ENCODE data around the gene SLC25A1.
"Not testable (repeated sequence)": the region's sequence is repeated elsewhere in the genome, so short reads cannot be mapped to it uniquely, and the experiment has no call there.

Gene SLC25A1

DNA sequence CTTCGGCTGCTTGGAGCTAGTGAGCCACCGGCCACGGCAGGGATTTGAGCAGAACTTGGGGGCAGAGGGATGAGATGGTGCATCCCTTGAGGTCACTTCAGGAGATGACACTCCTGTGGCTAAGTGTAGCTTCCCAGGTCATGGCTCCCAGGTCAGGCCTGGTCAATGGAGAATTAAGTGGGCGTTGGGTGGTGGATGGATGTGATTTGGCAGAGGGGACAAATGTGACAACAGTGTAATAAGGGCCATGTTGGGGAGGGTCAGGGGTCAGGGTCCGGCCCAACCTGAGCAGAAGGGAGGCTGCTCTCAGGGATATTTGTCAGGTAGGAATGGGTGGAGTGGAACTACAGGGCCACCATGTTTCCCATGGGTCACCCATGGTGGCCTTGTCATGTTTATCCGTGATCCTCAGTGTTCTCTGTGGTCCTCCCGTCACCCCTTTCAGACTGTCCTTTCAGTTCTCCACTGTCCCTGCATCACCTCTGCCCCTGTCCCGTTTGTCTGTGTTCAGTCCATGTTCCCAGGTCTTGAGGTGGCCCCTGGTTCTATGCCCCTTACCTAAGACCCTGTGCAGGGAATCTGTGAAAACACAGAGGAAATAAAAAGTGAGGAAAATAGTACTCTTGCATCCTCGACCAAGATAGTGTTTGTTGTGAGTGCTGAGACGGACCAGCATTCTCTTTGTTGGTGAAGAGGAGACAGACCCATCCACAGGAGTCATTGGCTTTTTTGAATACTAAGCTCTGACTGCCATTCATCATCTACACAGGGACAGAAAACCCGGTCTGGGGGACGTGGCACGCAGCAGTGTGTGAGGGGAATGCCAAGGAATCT, 6.1 kb downstream of the SLC25A1 start:
- intact Hi-C loops (cut with micrococcal nuclease): no loop called here
- H3K27ac Mint-ChIP-seq: peak overlapping the region; percentile 93
- H3K9me3 Mint-ChIP-seq: no peaks in the 10 kb centered on the region
- peak overlapping the region; percentile 98 for H3K4me3 Mint-ChIP-seq
- peaks cover 37% of the 10 kb centered on the region for H3K36me3 Mint-ChIP-seq (ENCODE audit: low read depth)
- H3K27me3 Mint-ChIP-seq: peaks cover 35% of the 10 kb centered on the region
- peaks cover 81% of the 10 kb centered on the region for H3K4me1 Mint-ChIP-seq (ENCODE audit: low read depth)

DNA sequence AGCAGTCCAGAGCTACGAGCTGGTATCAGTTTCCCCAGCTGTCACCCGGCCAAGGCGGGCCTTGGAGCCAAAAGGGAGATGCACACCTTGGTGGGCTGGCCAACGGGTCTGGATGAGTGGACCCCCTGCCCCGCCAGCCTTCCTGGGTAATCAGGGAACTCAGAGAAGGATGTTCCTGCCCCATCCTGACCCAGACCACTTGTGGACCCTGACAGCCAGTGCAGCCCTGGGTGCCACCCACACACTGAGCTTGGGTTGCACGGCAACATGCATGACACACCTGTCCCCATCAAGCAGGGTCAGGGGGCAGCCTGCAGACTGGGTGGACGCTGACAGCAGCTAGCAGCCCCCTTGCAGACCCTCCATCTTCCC, 8.6 kb downstream of the SLC25A1 start:
- no peak overlapping the region for H3K27ac Mint-ChIP-seq
- no peaks in the 10 kb centered on the region for H3K9me3 Mint-ChIP-seq
- no peak overlapping the region for H3K4me3 Mint-ChIP-seq
- H3K27me3 Mint-ChIP-seq: peaks cover 52% of the 10 kb centered on the region
- H3K36me3 Mint-ChIP-seq (ENCODE audit: low read depth): peaks cover 15% of the 10 kb centered on the region
- intact Hi-C loops (cut with micrococcal nuclease): no loop called here
- peaks cover 57% of the 10 kb centered on the region for H3K4me1 Mint-ChIP-seq (ENCODE audit: low read depth)

DNA sequence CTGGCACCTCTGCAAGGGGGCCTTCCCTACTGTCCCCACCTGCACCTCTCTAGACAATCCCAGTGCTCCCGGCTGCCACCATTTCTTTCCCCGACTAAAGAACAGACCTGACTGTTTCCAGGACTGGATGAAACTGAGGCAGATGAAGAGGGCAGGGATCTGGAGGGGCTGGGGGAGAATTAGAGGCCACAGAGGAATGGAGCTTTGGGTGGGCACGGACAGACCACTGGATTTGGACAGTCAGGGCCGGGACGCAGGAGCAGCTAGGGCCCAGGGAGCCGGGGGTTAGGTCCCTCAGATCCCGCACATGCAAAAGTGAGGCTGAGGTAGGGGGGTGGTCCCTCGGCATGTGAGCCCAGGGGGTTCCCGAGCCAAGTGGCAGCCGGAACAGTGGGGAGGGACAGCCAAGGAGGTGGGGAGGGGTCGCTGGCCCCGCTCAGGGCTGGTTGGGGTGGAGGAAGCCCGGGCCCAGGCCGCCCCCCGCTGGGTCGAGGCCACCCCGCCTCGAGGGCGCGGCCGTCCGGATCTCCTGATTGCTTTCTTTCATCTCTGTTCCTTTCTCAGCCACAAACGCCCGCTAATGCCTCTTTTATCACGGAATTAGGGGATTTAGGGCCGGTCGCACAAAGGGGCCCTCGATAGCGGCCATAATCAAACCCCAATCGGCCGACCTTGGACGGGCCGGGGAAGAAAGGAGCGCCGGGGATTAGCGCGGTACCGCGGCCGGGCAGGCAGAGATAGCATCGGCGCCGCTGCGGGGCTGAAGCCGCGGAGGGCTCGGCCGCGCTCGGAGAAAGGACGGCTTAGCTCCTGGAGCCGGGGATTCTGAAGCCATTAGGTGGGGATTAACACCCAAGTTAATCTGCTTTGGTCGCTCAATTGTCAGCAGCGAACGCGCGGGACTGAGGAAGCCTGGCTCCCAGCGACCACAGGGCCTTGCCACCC, 9.3 kb downstream of the SLC25A1 start:
- peaks cover 15% of the 10 kb centered on the region for H3K36me3 Mint-ChIP-seq (ENCODE audit: low read depth)
- H3K4me3 Mint-ChIP-seq: no peak overlapping the region
- H3K9me3 Mint-ChIP-seq: no peaks in the 10 kb centered on the region
- intact Hi-C loops (cut with micrococcal nuclease): no loop called here
- H3K27me3 Mint-ChIP-seq: peaks cover 56% of the 10 kb centered on the region
- no peak overlapping the region for H3K27ac Mint-ChIP-seq
- peaks cover 51% of the 10 kb centered on the region for H3K4me1 Mint-ChIP-seq (ENCODE audit: low read depth)

DNA sequence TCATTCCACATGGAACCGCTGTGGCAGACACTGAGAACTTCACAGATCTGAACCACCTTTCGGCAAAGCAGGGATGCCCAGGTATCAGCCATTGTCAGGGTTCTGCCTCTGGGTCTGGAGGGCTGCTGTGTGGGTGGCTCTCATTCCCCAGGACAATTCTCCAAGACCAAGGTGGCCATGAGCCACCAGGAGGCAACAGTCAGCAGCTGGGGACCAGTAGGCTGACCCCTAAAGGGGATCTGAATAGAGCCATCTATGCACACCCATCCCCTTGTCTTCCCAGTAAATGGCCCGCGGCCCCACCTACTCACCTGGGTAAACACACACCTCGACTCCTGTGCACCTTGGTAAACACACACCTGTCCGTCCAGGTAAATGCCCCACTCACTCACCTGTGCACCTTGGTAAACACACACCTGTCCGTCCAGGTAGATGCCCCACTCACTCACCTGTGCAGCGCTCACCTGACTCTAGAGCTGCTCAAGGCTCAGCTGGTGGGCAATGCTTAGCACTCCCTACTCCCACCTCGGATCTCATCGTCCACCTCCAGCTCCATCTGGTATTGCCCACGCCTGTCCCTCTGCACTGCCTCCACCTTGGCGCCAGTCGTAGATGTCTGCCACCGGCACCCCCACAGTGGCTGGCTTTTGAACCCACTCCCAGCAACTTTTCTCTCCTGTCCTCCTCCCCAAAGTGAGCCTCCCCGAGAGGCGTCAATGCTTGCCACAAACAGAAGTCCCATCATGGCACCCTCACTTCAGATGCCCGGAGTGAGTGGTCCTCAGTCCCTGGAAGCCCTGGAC, 10.2 kb downstream of the SLC25A1 start:
- no peaks in the 10 kb centered on the region for H3K9me3 Mint-ChIP-seq
- H3K36me3 Mint-ChIP-seq (ENCODE audit: low read depth): peaks cover 15% of the 10 kb centered on the region
- H3K27me3 Mint-ChIP-seq: peaks cover 56% of the 10 kb centered on the region
- intact Hi-C loops (cut with micrococcal nuclease): no loop called here
- H3K4me3 Mint-ChIP-seq: no peak overlapping the region
- no peak overlapping the region for H3K27ac Mint-ChIP-seq
- H3K4me1 Mint-ChIP-seq (ENCODE audit: low read depth): peaks cover 41% of the 10 kb centered on the region

DNA sequence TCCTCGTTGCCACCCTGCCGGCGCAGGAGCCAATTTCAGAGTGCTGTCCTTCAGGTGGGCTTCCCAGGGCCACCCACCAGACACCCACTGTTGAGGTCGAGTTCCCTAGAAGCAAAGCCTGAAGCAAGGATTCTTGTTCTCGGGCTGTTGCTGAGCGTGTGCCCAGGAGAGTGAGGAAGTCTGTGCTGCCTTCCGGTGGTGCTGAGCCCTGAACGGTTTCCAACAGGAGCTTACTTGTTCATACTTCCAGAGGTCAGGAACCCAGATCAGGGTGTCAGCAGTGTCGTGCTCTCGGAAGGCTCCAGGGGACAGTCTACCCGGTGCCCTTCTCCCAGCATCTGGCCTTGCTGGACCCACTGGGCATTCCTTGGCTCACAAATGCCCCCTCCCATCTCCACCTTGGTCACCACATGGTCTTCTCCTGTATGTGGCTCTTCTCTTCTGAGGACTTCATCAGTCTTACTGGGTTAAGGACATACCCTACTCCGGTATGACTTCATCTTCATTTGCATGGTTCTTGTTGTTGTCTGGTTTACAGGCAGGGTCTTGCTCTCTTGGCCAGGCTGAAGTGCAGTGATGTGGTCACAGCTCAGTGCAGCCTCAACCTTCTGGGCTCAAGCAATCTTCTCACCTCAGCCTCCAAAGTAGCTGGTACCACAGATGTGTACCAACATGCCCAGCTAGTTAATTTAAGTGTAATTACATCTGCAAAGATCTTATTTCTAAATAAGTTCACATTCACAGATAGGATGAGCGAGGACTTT, 11.2 kb downstream of the SLC25A1 start:
- H3K4me3 Mint-ChIP-seq: no peak overlapping the region
- H3K9me3 Mint-ChIP-seq: no peaks in the 10 kb centered on the region
- H3K36me3 Mint-ChIP-seq (ENCODE audit: low read depth): peaks cover 15% of the 10 kb centered on the region
- intact Hi-C loops (cut with micrococcal nuclease): no loop called here
- peaks cover 56% of the 10 kb centered on the region for H3K27me3 Mint-ChIP-seq
- H3K27ac Mint-ChIP-seq: no peak overlapping the region
- peaks cover 31% of the 10 kb centered on the region for H3K4me1 Mint-ChIP-seq (ENCODE audit: low read depth)

DNA sequence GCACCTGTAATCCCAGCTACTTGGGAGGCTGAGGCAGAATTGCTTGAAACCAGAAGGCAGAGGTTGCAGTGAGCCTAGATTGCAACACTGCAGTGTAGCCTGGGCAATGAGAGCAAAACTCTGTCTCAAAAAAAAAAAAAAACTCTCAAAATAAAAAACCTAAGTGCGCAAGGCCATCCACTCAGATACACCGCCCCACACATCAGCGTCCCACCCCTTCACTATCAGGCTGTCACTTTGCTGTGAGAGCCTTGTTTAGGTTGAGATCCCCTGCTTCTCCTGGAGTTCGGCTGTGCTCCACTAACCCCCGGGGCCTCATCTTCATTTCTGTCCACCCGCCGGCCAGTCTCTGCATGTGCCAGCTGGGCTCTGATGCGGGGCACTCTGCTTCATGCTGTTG, 12.1 kb downstream of the SLC25A1 start:
- H3K27ac Mint-ChIP-seq: no peak overlapping the region
- peaks cover 56% of the 10 kb centered on the region for H3K27me3 Mint-ChIP-seq

DNA sequence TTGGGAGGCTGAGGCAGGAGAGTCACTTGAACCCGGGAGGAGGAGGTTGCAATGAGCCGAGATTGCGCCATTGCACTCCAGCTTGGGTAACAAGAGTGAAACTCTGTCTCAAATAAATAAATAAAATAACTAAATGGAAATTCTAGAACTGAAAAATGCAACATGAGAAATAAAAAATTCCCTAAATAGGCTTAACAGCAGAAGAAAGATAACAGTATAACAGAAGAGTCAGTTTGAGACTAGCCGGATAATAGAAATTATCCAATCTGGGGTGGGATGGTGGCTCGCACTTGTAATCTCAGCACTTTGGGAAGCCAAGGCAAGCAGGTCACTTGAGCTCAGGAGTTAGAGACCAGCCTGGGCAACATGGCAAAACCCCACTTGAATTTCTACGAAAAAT, 14.1 kb downstream of the SLC25A1 start:
- Mint-ChIP-seq H3K27ac (no peak overlapping the region), H3K27me3 (peaks cover 41% of the 10 kb centered on the region), H3K4me1 (ENCODE audit: low read depth) (peaks cover 15% of the 10 kb centered on the region), H3K36me3 (ENCODE audit: low read depth) (no peaks in the 10 kb centered on the region), H3K4me3 (no peak overlapping the region), H3K9me3 (no peaks in the 10 kb centered on the region)
- intact Hi-C loops (cut with micrococcal nuclease): no loop called here

More for the DNA sequence above, 12.1 kb downstream of the SLC25A1 start:
- intact Hi-C loops (cut with micrococcal nuclease): no loop called here
- H3K4me1 Mint-ChIP-seq (ENCODE audit: low read depth): peaks cover 27% of the 10 kb centered on the region
- H3K36me3 Mint-ChIP-seq (ENCODE audit: low read depth): peaks cover 8% of the 10 kb centered on the region
- no peak overlapping the region for H3K4me3 Mint-ChIP-seq
- H3K9me3 Mint-ChIP-seq: no peaks in the 10 kb centered on the region

DNA sequence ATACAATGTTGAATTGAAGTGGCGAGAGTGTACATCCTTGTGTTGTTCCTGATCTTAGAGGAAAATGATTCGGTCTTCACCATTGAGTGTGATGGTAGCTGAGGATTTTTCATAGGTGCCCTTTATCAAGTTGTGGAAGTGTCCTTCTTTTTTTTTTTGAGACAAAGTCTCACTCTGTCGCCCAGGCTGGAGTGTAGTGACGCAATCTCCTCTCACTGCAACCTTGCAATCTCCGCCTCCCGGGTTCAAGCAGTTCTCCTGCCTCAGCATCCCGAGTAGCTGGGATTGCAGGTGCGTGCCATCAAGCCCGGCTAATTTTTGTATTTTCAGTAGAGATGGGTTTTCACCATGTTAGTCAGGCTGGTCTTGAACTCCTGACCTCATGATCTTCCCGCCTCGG, 19.9 kb downstream of the SLC25A1 start:
- peaks cover 12% of the 10 kb centered on the region for H3K27me3 Mint-ChIP-seq
- H3K4me3 Mint-ChIP-seq; H3K9me3 Mint-ChIP-seq; H3K27ac Mint-ChIP-seq; H3K36me3 Mint-ChIP-seq (ENCODE audit: low read depth); intact Hi-C loops (cut with micrococcal nuclease): not testable (repeated sequence)
- peaks cover 15% of the 10 kb centered on the region for H3K4me1 Mint-ChIP-seq (ENCODE audit: low read depth)

DNA sequence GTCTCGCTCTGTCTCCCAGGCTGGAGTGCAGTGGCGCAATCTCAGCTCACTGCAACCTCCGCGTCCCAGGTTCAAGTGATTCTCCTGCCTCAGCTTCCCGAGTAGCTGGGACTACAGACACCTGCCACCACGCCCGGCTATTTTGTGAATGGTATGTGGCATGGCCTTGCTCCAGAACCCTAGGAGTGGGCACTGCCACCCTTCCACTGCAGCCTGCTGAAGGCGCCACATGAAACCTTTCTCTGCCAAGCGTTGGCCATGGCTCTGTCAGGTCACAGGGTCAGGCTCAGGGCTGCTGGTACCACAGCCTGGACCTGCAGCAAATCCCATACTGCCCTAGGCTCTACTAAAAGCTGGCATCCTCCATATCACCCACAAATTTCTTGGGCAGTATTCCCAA, 22.4 kb downstream of the SLC25A1 start:
- H3K27ac Mint-ChIP-seq; intact Hi-C loops (cut with micrococcal nuclease): not testable (repeated sequence)
- peaks cover 37% of the 10 kb centered on the region for H3K27me3 Mint-ChIP-seq

DNA sequence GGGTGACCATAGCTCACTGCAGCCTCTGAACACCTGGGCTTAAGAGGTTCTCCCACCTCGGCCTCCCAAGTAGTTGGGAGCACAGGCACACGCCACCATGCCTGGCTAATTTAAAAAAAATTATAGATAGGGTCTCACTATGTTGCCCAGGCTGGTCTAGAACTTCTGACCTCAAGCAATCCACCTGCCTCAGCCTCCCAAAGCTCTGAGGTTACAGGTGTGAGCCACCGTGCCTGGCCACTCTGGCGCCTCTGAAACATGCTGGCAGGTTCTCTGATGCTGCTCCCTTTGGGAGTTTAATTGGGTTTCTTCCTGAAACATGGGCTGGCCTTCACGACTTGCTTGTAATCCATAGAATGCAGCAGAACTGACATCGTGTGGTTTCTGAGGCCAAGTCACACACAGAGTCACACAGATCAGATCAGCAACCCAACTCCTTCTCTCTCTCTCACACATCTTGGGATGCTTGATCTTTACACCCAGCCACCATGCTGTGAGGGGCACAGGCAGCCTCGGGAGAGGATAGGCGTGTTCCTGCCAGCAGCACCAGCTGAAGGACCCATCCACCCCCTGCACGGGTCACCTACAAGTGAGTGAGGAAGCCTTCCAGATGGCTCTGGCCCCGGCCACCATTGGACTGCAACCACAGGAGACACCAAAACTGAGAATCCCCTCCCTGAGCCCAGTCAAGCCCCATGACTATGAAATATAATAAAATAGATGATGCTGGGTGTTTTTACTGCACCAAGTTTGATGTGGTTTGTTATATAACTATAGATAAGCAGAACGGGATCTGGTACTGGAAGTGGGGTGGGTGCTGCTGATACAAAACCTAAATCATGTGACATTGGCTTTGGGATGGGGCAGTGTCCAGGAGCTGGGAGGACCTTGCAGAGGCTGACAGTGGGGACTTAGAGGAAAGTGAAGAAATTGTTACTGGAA, 25.3 kb downstream of the SLC25A1 start:
- Mint-ChIP-seq H3K9me3 (no peaks in the 10 kb centered on the region), H3K27me3 (peaks cover 58% of the 10 kb centered on the region), H3K4me1 (ENCODE audit: low read depth) (peaks cover 4% of the 10 kb centered on the region), H3K36me3 (ENCODE audit: low read depth) (no peaks in the 10 kb centered on the region), H3K4me3 (no peak overlapping the region), H3K27ac (no peak overlapping the region)
- intact Hi-C loops (cut with micrococcal nuclease): no loop called here

More for the DNA sequence above, 22.4 kb downstream of the SLC25A1 start:
- not testable (repeated sequence) for H3K9me3 Mint-ChIP-seq; H3K36me3 Mint-ChIP-seq (ENCODE audit: low read depth); H3K4me3 Mint-ChIP-seq
- H3K4me1 Mint-ChIP-seq (ENCODE audit: low read depth): peaks cover 15% of the 10 kb centered on the region

DNA sequence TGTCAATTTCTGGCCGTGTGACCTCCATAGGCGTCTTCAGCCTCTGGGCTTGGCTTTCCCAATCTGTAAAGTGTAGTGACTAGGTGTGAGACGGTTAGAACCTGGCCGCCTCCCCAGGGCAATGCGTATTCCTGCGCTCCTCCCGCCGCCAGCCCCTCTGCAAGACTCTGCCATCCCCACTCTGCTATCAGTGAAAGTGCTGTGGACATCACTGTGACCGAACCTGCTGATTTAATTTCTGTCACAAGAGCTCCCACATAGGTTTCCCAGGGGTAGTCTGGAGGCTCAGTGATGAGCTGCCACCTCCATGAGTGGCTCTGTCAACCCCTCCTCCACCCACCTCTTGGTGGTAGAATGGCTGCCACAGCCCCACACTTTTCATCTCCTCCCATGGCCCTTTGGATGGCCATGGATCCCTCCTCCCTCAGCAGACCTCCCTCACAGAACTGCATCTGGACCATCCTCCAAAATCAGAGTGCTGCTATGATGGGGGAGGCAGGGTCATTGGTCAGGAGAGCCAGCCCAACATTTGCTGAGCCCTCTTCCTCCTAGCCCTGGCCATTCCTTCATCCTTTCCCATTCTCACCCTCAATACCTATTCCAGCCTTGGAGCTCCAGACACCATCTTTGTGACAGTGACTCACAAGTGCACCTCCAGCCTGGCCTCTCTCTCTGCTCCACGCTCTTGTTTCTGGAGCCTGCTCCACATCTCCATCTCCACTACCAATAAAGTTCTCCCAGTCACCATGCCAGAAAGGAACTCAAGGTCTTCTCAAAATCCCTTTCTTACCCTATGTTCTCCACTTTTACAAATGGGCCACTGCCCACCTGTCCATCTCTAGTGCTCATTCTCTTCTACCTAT, 27.0 kb downstream of the SLC25A1 start:
- Mint-ChIP-seq H3K27ac (no peak overlapping the region), H3K27me3 (peaks cover 74% of the 10 kb centered on the region), H3K9me3 (no peaks in the 10 kb centered on the region), H3K4me1 (ENCODE audit: low read depth) (peaks cover 4% of the 10 kb centered on the region), H3K36me3 (ENCODE audit: low read depth) (no peaks in the 10 kb centered on the region), H3K4me3 (no peak overlapping the region)
- intact Hi-C loops (cut with micrococcal nuclease): no loop called here

All from dendritic cell treated with granulocyte-macrophage colony-stimulating factor and Interleukin-4, amounts not matched to agents 40 ng/mL and 50 ng/mL, for 4 days (primary cell).